ENCODE data around the gene ZNF43. TPM values are rescaled to one million over a fixed set of nuclear protein-coding genes. Genes with fewer than 3 reads are reported as not detected.

The ZNF43 gene
- total and polyA plus RNA-seq, 2 donors (not counting 1 experiment from before 2014, with no cell fraction given) = 10.8 to 59.8 TPM

GRCh38 chr19:21841081-21841480, 5.1 kb upstream of the ZNF43 start:
- Histone ChIP-seq H3K36me3 (replicated peaks in 1 of 2; ENCODE audit: control extremely low read depth in 1 of 2, control insufficient read depth in 1 of 2, extremely low read depth in 1 of 2, insufficient read depth in 2 of 2, low read length in 1 of 2) (peaks cover 5 to 37% of the 10 kb centered on the region in 2 experiments), H3K9me3 (ENCODE audit: control extremely low read depth in 1 of 3, control insufficient read depth in 2 of 3, insufficient read depth in 1 of 3, low read length in 2 of 3) (no peaks in the 10 kb centered on the region), H3K79me2 (ENCODE audit: control insufficient read depth, insufficient read depth, low read length) (no peaks in the 10 kb centered on the region), H2AFZ (ENCODE audit: insufficient read depth, low read depth, low read length, poor library complexity, severe bottlenecking) (no peak overlapping the region), H3K27ac (ENCODE audit: low read length in 2 of 2) (no peak overlapping the region), H3K4me1 (ENCODE audit: control insufficient read depth in 2 of 2, insufficient read depth in 2 of 2, low read length in 2 of 2) (peaks cover 4 to 6% of the 10 kb centered on the region in 2 donors), H3K9ac (ENCODE audit: low read length) (no peak overlapping the region), H3K4me3 (ENCODE audit: control extremely low read depth in 1 of 5, extremely low read depth in 1 of 5, insufficient read depth in 1 of 5, low read depth in 2 of 5, low read length in 4 of 5) (no peak overlapping the region), H4K20me1 (ENCODE audit: control insufficient read depth, insufficient read depth, low read length, poor library complexity, severe bottlenecking) (no peaks in the 10 kb centered on the region), H3K27me3 (replicated peaks in 1 of 4; ENCODE audit: control extremely low read depth in 1 of 4, control insufficient read depth in 3 of 4, insufficient read depth in 4 of 4, low read length in 3 of 4) (no peaks in the 10 kb centered on the region), H3K4me2 (replicated peaks; ENCODE audit: low read depth, low read length, poor library complexity, severe bottlenecking) (no peak overlapping the region)
- H3K9me3 Mint-ChIP-seq (ENCODE audit: insufficient read depth) = no peaks in the 10 kb centered on the region
- no peaks in the 10 kb centered on the region for H3K27me3 Mint-ChIP-seq
- ChIA-PET POLR2A (no interaction called here), CTCF (interaction anchor here (1.9 kb wide), 1 partner anchor 11 kb away, joined by 4 read pairs; no protein-coding TSS in a partner anchor)
- WGBS (ENCODE audit: insufficient coverage) = 91% methylated on average over 4 of the region's 5 CpGs
- H3K27ac Mint-ChIP-seq = no peak overlapping the region
- H3K4me1 Mint-ChIP-seq = peaks cover 4% of the 10 kb centered on the region
- DNase-seq (no peak), ATAC-seq (ENCODE audit: low read depth) (no peak)
- no peak overlapping the region for H3K4me3 Mint-ChIP-seq
- TF ChIP-seq EZH2 (IDR thresholded peaks at IDR 0.05; ENCODE audit: borderline replicate concordance, insufficient read depth, low read depth, low read length, poor library complexity, severe bottlenecking) (no peak), CTCF (IDR thresholded peaks at IDR 0.05) (no peak)
- intact Hi-C loops (cut with micrococcal nuclease) = no loop called here

- no peaks in the 10 kb centered on the region for H4K20me1 ChIP-seq (ENCODE audit: control insufficient read depth, insufficient read depth, low read length, poor library complexity, severe bottlenecking)
- Mint-ChIP-seq H3K27ac (no peak overlapping the region), H3K9me3 (ENCODE audit: insufficient read depth) (no peaks in the 10 kb centered on the region), H3K27me3 (no peaks in the 10 kb centered on the region), H3K4me1 (peaks cover 11% of the 10 kb centered on the region), H3K4me3 (no peak overlapping the region)
- H2AFZ ChIP-seq (ENCODE audit: insufficient read depth, low read depth, low read length, poor library complexity, severe bottlenecking) = no peak overlapping the region
- DNase-seq (no peak), ATAC-seq (ENCODE audit: low read depth) (no peak)
- TF ChIP-seq CTCF (IDR thresholded peaks at IDR 0.05) = no peak
- TF ChIP-seq EZH2 (IDR thresholded peaks at IDR 0.05; ENCODE audit: borderline replicate concordance, insufficient read depth, low read depth, low read length, poor library complexity, severe bottlenecking) = no peak
- H3K4me1 ChIP-seq (ENCODE audit: control insufficient read depth in 2 of 2, insufficient read depth in 2 of 2, low read length in 2 of 2) = peaks cover 4 to 11% of the 10 kb centered on the region in 2 donors
- H3K27ac ChIP-seq (ENCODE audit: low read length in 2 of 2) = no peak overlapping the region
- POLR2A ChIA-PET = no interaction called here
- H3K4me3 ChIP-seq (ENCODE audit: control extremely low read depth in 1 of 5, extremely low read depth in 1 of 5, insufficient read depth in 1 of 5, low read depth in 2 of 5, low read length in 4 of 5) = no peak overlapping the region
- H3K9ac ChIP-seq (ENCODE audit: low read length) = no peak overlapping the region
- H3K36me3 ChIP-seq (replicated peaks in 1 of 2; ENCODE audit: control extremely low read depth in 1 of 2, control insufficient read depth in 1 of 2, extremely low read depth in 1 of 2, insufficient read depth in 2 of 2, low read length in 1 of 2) = peaks cover 5 to 30% of the 10 kb centered on the region in 2 experiments
- H3K9me3 ChIP-seq (ENCODE audit: control extremely low read depth in 1 of 3, control insufficient read depth in 2 of 3, insufficient read depth in 1 of 3, low read length in 2 of 3) = no peaks in the 10 kb centered on the region
- no CpG with 5 or more reads among the region's 1 CpG for WGBS (ENCODE audit: insufficient coverage)
- no peaks in the 10 kb centered on the region for H3K27me3 ChIP-seq (replicated peaks in 1 of 4; ENCODE audit: control extremely low read depth in 1 of 4, control insufficient read depth in 3 of 4, insufficient read depth in 4 of 4, low read length in 3 of 4)
- intact Hi-C loops (cut with micrococcal nuclease) = loop anchor here (5.0 to 10.0 kb wide), 3 partner anchors 333 to 1435 kb away; partner anchors contain the start of genes ZNF429 and ZNF493
- no peak overlapping the region for H3K4me2 ChIP-seq (replicated peaks; ENCODE audit: low read depth, low read length, poor library complexity, severe bottlenecking)
- H3K79me2 ChIP-seq (ENCODE audit: control insufficient read depth, insufficient read depth, low read length) = peaks cover 10% of the 10 kb centered on the region
- CTCF ChIA-PET = interaction anchor here (1.9 kb wide), 1 partner anchor 12 kb away, joined by 4 read pairs; no protein-coding TSS in a partner anchor
Measured at GRCh38 chr19:21839976-21840375, 4.0 kb upstream of the ZNF43 start.
